PC-3 (cell line): ENCODE results near the gene DIPK1C.

Experiments
- CTCF ChIP-seq: fragments of 300-600 bp; sonication (generic); conservative IDR thresholded peaks from 2 replicates; pipeline ENCODE4 v1.5.1; 2017; ENCODE audit warnings: antibody characterized with exemption, low read depth, mild to moderate bottlenecking, low read length
- EZH2 ChIP-seq: fragments of 300-600 bp; sonication (generic); IDR thresholded peaks from one replicate; pipeline ENCODE4 v1.6.1; 2017; ENCODE audit warnings: antibody characterized with exemption, mild to moderate bottlenecking, low read length; ENCODE audit not compliant: unreplicated experiment
- EZH2phosphoT487 ChIP-seq: fragments of 300-600 bp; sonication (generic); IDR thresholded peaks from 2 replicates; pipeline ENCODE4 v1.6.1; 2018; ENCODE audit warnings: mild to moderate bottlenecking, antibody characterized with exemption, low read length, borderline replicate concordance

GRCh38 chr18:74489676-74490075 lies 32.6 kb upstream of the DIPK1C start:
- TF ChIP-seq CTCF (no peak), EZH2 (no peak), EZH2phosphoT487 (no peak)
